HG03521 (cell line): ENCODE results near the gene FKBP9.
A peak's percentile ranks its signal among the peaks of the same experiment; 100 is the strongest.
"Not testable (repeated sequence)": the region's sequence is repeated elsewhere in the genome, so short reads cannot be mapped to it uniquely, and the experiment has no call there.

Source experiments
- ATAC-seq: cut with Tn5 transposase; IDR thresholded peaks from one replicate; pipeline ENCODE4 v1.9.1; 2021; ENCODE audit warnings: mild to moderate bottlenecking, moderate library complexity; ENCODE audit not compliant: unreplicated experiment

FKBP9 gene, protein sequence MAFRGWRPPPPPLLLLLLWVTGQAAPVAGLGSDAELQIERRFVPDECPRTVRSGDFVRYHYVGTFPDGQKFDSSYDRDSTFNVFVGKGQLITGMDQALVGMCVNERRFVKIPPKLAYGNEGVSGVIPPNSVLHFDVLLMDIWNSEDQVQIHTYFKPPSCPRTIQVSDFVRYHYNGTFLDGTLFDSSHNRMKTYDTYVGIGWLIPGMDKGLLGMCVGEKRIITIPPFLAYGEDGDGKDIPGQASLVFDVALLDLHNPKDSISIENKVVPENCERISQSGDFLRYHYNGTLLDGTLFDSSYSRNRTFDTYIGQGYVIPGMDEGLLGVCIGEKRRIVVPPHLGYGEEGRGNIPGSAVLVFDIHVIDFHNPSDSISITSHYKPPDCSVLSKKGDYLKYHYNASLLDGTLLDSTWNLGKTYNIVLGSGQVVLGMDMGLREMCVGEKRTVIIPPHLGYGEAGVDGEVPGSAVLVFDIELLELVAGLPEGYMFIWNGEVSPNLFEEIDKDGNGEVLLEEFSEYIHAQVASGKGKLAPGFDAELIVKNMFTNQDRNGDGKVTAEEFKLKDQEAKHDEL

DNA sequence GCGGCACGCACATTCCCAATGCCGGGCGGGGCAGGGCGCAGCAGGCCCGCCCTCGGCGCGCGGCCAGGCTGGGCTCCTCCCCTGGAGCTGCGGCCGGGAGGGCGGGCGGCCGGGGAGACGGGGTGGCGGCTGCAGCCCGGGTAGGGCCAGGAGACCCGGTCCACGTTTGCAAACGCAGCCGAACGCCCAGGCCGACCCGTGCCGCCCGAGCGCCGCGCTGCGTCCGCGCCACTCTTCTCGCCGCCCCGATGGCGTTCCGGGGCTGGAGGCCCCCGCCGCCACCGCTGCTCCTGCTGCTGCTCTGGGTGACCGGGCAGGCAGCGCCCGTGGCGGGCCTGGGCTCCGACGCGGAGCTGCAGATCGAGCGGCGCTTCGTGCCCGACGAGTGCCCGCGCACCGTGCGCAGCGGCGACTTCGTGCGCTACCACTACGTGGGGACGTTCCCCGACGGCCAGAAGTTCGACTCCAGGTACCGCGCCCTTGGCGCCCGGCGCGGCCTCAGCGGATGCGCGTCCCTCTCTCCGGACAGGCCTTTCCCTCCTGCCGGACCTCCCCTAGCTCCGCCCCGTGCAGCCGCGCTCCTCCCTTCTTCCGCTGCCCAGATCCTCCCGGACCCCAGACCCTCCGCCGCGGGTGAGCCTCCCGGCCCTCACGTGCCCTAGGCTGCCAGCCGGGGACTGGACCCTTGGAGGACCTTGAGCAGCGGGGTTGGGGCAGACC, at the start of gene FKBP9:
TSS of gene FKBP9 (plus strand) at position 115 of the 720 bp plus-strand sequence. CDS start at position 249, 134 bp downstream.
- peak; percentile 68 for ATAC-seq

DNA sequence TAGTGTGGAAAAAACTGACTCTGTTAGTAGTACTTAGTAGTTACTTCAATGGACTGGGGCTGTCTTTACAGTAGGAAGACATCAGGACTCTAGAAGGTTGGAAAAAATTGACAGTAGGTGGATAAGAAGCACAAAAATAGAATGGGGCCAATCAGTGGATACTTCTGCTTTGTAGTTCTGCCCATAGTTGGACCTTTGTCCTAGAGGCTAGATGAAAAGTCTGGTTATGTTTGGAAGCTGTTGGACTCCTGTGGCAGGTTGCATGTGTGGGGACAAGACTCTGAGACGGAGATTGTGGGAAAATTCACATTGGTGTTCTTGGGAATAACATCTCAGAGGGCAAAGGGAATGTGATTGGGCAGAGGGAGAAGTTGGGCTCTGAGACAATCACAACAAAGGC, 47.0 kb upstream of the FKBP9 start:
- ATAC-seq, result no peak

DNA sequence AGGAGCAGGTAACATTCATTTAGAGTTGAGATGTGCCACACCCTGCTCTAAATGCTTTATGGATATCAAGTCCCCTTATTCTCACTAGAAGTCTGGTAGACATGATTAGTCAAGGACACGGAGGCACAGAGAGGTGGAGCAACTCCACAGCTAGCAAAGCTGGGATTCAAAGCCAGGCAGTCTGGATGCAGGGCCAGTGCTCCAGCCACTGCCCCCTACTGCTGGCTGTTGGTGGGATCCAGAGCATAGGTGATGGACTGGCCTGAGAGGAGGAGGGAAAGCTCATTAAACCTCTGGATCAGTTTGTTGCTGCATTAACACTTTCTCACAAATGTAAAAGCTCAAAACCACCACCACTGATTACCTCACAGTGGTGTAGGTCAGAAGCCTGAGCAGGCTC, 43.1 kb upstream of the FKBP9 start:
- ATAC-seq, result no peak

DNA sequence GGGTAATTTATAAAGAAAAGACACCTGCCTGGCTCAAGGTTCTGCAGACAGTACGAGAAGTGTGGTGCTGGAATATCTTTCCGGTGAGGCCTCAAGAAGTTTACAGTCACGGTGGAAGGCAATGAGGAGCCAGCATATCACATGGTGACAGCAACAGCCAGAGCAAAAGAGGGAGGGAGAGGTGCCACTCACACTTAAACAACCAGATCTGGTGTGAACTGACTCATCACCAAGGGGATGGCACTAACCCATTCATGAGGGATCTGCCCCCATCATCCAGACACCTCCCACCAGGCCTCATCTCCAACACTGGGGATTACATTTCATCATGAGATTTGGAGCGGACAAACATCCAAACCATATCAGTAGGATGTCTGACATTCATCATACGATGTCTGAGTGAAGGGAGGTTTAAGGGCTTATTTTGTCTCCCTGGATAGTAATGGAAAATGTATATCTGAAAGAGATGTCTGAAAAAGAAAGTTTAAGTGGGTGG, 42.2 kb upstream of the FKBP9 start:
- no peak for ATAC-seq

DNA sequence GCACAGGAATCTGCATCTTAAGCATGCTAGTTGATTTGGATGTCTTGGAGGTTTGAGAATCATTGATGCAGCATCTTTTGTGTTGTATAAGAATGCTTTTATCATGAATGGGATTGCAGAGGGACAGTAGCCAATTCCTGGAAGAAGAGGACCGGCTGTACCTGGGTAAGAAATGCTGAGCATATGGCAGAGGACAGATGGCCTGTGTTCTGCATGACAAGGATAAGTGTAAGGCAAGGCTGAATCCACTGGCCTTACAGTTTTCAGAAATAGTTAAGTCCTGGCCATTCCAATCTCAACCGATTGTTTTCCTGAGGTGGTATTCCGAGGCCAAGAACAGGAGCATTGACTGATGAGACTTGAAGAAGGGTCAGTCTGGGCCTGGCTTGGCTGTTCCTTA, 41.2 kb upstream of the FKBP9 start:
- no peak for ATAC-seq

DNA sequence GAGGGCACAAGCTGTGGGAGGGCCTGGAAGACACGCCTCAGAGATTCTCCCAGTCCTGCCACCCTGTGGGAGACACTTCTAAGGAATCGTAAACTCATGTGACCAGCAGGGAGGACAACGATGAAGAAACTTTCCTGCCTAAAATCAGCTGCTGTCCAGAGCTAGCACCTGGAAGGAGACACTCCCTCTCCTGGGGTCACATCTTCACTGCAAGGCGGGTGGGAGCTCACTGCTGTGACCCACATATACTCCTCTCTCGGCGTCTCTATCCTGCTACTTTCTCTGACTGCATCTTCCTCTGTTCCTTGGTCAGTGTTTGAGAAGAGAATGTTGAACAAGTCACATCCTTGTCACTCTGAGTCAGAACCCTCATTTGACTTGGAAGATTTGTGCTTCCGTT, 40.2 kb upstream of the FKBP9 start:
- ATAC-seq, result not testable (repeated sequence)

DNA sequence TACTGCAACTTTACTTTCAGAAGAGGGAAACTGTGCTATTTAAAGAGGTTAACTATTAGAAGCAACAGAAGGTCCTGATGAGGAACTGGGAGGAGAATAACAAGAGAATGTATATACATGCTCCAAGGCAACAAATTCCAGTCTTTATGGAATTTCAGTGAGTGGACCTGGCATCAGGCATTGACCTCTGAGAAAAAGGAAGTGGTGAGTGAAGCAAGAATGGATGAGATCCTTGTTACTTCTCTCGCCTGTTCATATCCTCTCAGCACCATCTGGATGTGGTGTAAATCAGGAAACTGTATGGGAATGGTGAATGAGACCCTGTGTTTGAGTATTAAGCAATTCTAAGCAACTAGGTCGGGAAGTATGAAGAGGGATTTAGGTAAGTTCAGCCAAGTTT, 35.3 kb upstream of the FKBP9 start:
- ATAC-seq, result no peak

DNA sequence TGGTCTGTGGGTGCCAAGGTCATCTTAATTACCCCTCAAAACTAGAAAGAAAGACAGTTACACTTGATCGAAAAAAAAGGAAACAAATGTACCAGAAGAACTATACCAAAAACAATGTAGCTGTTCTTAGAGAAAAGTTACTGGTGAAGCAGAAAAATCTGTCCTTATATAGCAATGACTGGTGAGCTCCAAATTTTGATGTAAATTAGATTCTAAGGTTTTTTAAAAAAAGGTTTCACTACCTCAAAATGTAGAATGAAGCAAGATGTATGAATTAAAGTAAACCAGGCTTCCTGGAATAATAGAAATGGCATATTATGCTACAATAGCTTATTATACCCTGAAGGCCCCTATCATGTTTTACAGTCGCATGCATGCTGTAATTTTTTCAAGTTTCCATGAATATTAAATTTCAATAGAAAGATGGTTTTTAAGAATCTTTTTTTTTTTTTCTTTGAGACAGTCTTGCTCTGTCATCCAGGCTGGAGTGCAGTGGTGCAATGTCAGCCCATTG, 28.4 kb upstream of the FKBP9 start:
- no peak for ATAC-seq

DNA sequence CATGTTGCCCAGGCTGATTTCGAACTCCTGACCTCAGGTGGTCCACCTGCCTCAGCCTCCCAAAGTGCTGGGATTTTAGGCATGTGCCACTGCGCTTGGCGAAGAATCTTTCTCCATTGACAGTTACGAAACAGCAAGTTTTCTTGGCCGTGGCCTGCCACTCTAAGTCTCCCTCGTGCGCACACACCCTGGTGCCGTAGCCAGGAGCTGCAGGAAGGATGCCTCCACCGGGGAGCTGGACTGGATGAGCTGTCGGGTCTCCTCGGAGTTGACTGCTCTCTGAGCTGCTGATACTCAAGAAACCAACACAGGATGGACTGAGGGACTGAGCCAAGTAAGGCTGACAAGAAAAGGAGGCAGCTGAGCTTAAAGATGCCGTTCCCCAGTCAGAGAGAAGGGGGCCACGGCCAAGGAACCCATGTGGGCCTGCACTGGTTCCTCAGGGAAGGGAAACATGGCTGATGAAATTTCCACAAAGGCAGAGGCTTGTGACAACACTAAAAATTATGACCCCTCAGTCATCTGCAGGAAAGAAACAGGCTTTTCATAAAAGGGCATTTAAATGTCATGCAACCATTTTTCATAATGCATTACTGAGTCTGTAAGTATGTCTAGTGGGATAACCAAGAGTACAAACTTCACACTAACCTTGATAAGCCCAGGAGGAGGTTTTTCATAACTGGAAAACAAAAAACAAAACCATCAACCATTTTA, 27.7 kb upstream of the FKBP9 start:
- no peak for ATAC-seq

DNA sequence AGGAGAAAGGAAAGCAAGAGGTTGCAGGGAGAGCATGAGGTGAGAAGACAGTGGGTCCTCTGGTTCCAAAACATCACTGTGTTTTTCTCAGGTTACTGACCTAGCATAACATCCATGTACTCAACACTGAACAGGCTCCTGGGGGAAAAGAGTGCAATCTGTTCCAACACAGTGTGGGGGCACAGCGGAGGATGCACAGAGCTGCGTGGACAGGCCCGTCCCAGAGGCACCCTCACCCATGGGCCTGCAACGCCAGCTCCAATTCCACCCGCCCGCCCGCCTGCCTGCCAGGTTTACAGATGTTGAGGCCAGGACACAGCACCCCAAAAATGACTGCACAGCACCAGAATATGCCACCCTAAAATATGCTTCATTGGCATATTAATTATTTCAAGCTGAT, 26.9 kb upstream of the FKBP9 start:
- ATAC-seq, result no peak

DNA sequence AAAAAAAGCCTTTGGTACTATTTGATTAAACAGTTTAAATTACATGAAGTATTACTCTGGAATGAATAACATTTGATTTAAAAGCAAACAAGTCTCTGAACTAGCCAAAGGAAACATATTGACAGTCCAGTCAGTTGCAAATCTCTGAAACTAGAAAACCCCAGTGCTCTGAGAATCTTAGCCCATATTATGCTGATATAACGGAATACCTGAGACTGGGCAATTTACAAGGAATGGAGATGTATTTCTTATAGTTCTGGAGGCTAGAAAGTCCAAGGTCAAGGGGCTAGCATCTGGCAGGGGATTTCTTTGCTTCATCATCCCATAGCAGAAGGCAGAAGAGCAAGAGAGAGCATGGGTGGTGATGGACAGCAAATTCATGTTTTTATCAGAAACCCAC, 21.7 kb upstream of the FKBP9 start:
- no peak for ATAC-seq

DNA sequence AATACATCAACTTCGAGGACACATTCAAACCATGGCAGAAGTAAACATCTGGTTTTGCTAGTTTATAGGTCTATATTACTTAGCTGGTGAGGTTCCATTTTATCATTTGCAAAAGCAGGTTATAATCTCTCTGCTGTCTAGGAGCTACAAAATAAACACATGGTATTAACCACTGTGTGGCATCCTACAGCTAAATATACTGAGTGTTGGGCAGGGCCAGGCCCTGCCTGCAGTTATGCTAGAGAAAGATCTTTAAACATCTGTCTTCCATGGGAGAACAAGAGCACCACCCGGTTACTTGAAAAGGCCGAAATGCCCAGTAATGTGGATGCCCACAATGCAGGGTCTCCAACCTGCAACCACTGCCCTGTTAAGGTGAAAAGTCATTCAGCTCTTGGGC, 20.6 kb upstream of the FKBP9 start:
- no peak for ATAC-seq

DNA sequence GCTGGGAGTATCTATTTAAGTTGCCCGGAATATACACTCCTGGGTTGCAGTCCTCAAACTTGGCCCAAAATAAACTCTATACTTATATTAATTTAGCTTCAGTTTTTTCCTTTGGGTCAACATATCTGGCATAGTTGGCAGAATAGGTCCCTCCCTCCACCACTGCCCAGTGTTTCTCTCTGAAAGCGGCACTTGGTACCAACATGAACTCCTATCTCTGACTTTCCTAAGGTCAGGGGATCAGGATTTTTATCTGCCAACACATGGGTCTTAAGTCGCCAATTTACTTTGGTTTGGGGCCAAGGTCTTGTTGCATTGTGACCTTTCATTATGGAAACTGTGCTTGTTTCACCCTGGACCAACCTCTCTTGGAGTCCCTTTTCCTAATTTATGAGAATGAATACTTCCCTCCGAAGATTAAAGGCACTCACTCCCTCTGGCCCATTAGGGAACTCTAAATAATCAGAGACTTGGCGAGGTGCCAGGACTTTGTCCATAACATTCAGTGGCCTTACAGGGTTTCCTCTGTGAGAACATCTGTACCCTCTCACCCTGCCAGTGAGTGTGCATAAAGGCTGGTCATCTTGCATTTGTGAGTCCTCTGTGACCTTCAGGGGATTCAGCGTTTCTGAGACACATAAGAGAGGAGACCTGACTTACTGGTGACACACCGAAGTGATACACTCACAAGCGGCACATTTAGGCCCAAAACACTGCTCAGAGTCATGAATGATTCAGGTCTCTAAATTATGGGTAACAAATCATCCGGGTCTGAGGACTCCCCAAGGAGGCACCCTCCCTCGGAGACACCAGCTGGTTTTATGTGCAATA, 19.7 kb upstream of the FKBP9 start:
- no peak for ATAC-seq

DNA sequence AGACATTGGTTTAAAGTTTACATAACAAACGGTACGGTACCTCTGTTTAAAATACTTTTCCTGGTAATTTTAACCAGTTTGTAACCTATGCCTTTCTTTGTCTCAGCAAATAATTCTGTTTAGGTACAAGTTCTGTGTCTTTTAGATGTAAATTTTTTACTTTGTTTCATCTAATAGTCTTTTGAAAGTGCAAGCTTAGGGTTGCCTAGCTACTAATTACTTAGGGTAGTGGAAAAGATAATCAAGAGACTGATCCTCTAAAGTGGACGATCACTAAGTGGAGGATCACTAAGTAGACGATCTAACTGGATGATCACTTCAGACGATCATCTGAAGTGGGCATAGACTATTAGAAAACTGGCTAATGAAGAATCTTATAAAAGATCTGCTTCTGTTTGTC, 16.1 kb upstream of the FKBP9 start:
- no peak for ATAC-seq

DNA sequence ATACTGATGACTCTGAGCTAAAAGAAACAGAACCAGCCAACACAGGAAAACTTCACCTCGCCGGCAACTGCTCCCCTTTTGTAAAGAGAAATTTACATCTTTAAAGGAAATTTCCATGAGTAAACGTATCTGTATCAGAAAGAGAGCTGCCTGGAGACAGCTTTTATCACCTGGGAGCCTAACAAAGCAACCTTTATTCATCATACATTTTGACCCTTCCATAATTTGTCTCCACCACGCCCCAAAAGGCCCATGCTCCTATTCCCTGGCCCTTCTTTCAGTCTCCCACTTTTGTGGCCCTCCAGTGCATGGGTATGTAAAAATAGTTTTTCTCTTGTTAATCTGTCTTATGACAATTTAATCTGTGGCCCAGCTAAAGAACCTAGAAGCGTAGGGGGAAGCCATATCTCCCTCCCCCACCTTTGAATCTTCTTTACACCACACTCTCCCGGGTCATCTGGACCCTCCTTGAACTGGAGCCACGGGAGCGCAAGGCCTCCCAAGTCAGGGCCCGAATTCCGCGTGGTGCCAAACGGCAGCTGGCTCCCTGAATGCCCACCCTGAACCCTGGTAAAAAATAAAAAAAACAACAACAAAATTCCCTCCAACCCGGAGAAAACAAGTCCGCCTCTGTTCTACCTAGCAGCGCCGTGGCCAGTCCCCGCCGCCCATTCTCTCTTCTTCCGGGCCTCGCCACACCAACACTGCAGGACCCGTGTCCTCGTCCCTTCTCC, 15.4 kb upstream of the FKBP9 start:
- ATAC-seq, result no peak

DNA sequence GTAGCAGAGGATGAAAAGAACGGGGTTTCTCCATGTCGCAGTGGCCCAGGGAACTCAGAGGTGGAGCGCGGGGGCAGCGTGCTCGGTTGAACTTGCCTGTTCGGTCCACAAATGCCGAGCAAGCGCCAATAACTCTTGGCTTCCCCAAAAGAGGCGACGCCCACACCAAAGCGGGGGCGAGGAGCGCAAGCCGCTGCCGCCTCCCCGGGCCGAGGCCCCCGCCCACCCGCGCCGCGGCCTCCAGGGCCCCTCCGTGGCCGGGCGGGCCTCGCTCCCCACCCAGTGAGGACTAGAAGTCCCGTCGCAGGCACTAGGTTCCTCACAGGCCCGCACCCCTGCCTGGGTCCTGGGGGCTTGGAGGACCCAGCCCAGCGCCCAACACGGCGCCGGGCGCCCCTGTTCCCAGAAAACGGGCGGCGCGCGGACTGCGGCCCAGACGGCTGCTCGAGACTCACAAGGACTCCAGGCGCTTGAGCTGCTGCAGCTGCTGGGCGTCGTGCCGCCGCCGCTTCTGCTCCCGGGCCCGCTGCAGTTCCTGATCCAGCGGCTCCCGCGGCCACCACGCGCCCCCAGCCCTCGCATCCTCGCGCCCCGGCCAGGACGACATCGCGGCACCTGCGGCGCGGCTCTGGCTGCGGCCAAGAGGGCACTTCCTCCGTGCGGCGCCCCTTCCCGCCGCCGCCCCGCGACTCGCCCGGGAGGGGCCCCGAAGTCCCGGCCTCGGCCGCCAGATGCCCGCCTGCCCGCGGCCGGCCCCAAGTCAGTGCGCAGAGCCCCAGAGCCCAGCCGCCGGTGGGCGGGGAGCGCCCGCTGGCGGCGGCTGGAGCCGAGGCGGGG, 14.6 kb upstream of the FKBP9 start:
- peak; percentile 73 for ATAC-seq

DNA sequence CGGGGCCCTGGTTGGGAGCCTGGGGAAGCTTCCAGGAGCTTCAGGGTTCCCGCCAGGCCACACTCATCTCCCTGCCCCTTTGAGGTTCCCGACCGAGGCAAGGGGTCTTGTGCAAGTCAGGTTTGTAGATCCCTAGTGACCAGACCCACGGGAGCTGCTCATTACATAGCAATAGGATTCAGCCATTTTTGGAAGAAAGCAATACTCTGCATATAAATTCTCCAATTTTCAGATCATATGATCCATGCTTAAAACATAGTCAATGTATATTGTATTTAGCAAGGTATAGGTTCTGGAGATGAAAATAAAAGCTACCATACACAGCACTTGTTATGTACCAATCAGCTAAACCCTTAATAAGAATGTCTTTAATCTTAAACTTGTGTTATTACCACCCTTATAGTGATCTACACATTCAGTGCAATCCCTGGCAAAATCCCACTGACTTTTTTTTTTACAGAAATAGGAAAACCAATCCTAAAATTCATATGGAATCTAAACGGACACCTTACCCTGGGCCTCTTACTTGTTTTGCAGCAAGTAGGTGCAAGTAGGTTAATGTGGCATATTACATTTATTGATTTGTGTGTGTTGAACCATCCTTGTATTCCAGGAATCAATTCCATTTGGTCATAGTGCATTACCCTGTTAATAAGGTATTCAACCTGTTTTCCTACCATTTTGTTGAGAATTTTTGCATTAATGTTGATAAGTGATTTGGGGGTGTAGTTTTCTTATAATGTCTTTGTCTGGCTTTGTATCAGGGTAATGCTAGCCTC, 13.8 kb upstream of the FKBP9 start:
- ATAC-seq, result no peak
